Measurements from ENCODE around the gene DHX38. TPM values are rescaled to one million over a fixed set of nuclear protein-coding genes. Genes with fewer than 3 reads are reported as not detected.

Gene DHX38
- total RNA-seq, 1 experiment from 2014 or later = 32.3 TPM

- DNase-seq (ENCODE audit: low read depth) = no peak
These were observed 28.7 kb downstream of the DHX38 start for GRCh38 chr16:72122308-72122707.

- DNase-seq (ENCODE audit: low read depth) = no peak
These were observed 29.3 kb downstream of the DHX38 start for GRCh38 chr16:72122916-72123315.

- no peak for DNase-seq (ENCODE audit: low read depth)
These were observed 29.8 kb downstream of the DHX38 start for GRCh38 chr16:72123426-72123825.

- DNase-seq (ENCODE audit: low read depth) = no peak
These were observed 30.5 kb downstream of the DHX38 start for GRCh38 chr16:72124148-72124547.

- peak; percentile 72 for DNase-seq (ENCODE audit: low read depth)
These were observed 31.4 kb downstream of the DHX38 start for GRCh38 chr16:72124761-72125634.

GRCh38 chr16:72125635-72126428, 32.2 kb downstream of the DHX38 start:
- DNase-seq (ENCODE audit: low read depth) = no peak

- DNase-seq (ENCODE audit: low read depth) = no peak
These were observed 32.8 kb downstream of the DHX38 start for GRCh38 chr16:72126429-72126765.

GRCh38 chr16:72128701-72129100, 35.1 kb downstream of the DHX38 start:
- DNase-seq (ENCODE audit: low read depth) = no peak

GRCh38 chr16:72129976-72130656, 36.5 kb downstream of the DHX38 start:
- no peak for DNase-seq (ENCODE audit: low read depth)

GRCh38 chr16:72131036-72131435, 37.4 kb downstream of the DHX38 start:
- DNase-seq (ENCODE audit: low read depth) = no peak

- DNase-seq (ENCODE audit: low read depth) = no peak
These were observed 39.1 kb downstream of the DHX38 start for GRCh38 chr16:72132726-72133125.

GRCh38 chr16:72134507-72134906, 40.9 kb downstream of the DHX38 start:
- DNase-seq (ENCODE audit: low read depth) = no peak

GRCh38 chr16:72137380-72138063, 43.9 kb downstream of the DHX38 start:
- no peak for DNase-seq (ENCODE audit: low read depth)

- no peak for DNase-seq (ENCODE audit: low read depth)
These were observed 44.5 kb downstream of the DHX38 start for GRCh38 chr16:72138064-72138572.

- DNase-seq (ENCODE audit: low read depth) = no peak
These were observed 46.3 kb downstream of the DHX38 start for GRCh38 chr16:72139908-72140307.

GRCh38 chr16:72142476-72142875, 48.8 kb downstream of the DHX38 start:
- no peak for DNase-seq (ENCODE audit: low read depth)

- DNase-seq (ENCODE audit: low read depth) = no peak
These were observed 56.2 kb downstream of the DHX38 start for GRCh38 chr16:72149676-72150464.

GRCh38 chr16:72159386-72159785, 65.7 kb downstream of the DHX38 start:
- no peak for DNase-seq (ENCODE audit: low read depth)

- DNase-seq (ENCODE audit: low read depth) = no peak
These were observed 66.2 kb downstream of the DHX38 start for GRCh38 chr16:72159801-72160200.

- DNase-seq (ENCODE audit: low read depth) = no peak
These were observed 68.6 kb downstream of the DHX38 start for GRCh38 chr16:72162105-72162692.
